ENCODE measurements around the gene ZNF785.
A peak's percentile ranks its signal among the peaks of the same experiment; 100 is the strongest.
"Not testable (repeated sequence)": the region's sequence is repeated elsewhere in the genome, so short reads cannot be mapped to it uniquely, and the experiment has no call there.

Gene ZNF785

GRCh38 chr16:30540916-30541464 is 44.5 kb downstream of the ZNF785 start:
- DNase-seq (ENCODE audit: extremely low read depth in 1 of 2, low read depth in 1 of 2): not testable (repeated sequence)

GRCh38 chr16:30539986-30540526 is 45.4 kb downstream of the ZNF785 start:
- not testable (repeated sequence) for DNase-seq (ENCODE audit: extremely low read depth in 1 of 2, low read depth in 1 of 2)

DNA sequence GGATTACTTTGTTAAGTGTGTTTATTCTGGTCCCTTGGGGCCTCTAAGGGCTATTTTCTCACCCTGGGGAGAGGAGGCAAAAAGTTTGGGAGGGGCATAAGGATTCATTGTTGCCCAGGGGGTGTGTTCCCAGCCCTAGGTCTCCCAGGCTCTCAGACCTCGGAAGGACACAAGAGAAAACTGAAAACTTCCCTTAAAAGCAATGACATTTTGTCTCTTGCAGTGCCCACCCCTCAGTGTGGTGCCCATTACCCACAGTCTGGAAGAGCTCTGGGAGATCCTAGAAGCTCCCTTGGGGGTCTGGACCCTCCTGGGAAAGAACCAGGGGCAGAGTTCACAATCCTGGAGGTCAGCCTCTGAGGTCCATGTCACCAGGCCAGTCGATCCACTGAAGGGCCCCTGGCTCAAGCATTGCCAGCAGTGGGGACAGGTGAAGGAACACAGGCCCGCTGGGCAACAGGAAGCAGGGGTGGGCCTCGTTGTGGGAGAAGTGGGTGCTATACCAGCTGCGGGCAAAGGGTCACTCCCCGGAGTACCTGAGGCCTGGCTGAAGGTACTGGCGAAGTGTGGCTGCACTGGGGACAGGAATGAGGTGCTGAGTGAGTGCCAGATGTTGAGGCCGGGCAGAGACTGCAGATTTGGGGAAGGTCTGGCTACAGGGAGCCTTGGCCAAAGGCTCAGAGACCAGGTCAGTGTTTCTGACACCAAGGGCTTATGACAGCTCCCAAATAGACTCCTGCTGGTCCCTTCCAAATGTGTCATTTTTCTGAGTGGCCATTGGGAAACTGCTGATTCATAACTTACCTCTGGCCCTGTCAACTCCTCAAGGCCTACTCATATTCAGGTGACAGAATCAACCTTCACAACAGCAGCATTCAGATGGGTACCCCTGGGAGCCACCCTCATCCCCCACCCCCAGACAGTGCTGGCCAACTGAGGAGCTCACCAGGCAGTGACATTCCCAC is 46.2 kb downstream of the ZNF785 start:
- no peak for DNase-seq (ENCODE audit: extremely low read depth in 1 of 2, low read depth in 1 of 2)

- DNase-seq (ENCODE audit: extremely low read depth in 1 of 2, low read depth in 1 of 2): not testable (repeated sequence)
Measured at GRCh38 chr16:30536391-30537024, 49.0 kb downstream of the ZNF785 start.

GRCh38 chr16:30535777-30536190 is 49.7 kb downstream of the ZNF785 start:
- DNase-seq (ENCODE audit: extremely low read depth in 1 of 2, low read depth in 1 of 2): peak; percentile 45 to 46

- DNase-seq (ENCODE audit: extremely low read depth in 1 of 2, low read depth in 1 of 2): no peak
Measured at GRCh38 chr16:30535106-30535776, 50.3 kb downstream of the ZNF785 start.

GRCh38 chr16:30534368-30535105 is 51.0 kb downstream of the ZNF785 start, which contains the start of gene ZNF747:
TSS of gene ZNF747 (minus strand) at chr16:30534858. CDS start at chr16:30534679, 179 bp downstream.
- peak; percentile 83 to 85 for DNase-seq (ENCODE audit: extremely low read depth in 1 of 2, low read depth in 1 of 2)

DNA sequence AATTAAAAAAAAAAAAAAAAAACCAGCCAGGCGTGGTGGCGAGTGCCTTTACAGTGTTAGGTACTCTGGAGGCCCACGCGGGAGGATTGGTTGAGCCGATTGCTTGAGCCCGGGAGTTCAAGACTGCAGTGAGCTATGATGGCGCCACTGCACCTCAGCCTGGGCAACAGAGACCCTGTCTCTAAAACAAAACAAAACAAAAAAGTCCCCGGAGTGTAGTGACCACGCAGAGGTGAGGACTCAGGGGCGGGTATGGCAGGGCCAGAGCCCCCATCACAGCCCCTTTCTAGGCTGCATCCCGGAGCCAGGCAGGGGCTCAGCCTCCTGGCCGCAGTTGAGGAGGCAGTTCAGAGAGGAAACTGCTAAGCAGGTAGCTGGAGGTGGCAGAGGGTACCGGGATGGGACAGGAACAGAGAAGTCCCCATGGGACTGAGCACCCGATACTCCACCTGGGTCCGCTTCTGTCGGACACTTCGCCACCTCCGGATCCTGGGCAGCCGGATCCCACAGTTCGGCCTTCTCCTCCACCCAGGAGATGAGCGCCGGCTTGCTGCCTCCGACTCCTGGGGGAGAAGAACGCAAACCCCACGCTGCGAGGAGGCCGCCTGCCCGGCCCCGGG is 51.6 kb downstream of the ZNF785 start:
- no peak for DNase-seq (ENCODE audit: extremely low read depth in 1 of 2, low read depth in 1 of 2)

DNA sequence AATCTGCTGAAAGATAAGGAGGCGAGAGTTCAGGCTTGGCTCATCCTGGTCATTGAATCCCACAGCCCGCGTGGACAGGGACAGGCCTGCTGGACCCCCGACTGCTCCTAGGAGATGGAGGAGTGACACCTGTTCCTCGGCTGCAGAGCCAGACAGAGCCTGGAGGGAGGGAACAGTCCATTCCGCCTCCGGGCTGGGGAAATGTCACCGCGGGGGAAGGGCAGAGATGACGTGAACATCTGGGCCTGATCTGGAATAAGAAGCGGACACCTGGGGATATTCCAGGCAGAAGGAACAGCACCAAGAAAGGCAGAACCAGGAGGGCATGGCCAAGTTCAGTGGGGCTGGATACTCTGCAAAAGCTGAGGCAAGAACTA is 52.4 kb downstream of the ZNF785 start:
- DNase-seq (ENCODE audit: extremely low read depth in 1 of 2, low read depth in 1 of 2): no peak

DNA sequence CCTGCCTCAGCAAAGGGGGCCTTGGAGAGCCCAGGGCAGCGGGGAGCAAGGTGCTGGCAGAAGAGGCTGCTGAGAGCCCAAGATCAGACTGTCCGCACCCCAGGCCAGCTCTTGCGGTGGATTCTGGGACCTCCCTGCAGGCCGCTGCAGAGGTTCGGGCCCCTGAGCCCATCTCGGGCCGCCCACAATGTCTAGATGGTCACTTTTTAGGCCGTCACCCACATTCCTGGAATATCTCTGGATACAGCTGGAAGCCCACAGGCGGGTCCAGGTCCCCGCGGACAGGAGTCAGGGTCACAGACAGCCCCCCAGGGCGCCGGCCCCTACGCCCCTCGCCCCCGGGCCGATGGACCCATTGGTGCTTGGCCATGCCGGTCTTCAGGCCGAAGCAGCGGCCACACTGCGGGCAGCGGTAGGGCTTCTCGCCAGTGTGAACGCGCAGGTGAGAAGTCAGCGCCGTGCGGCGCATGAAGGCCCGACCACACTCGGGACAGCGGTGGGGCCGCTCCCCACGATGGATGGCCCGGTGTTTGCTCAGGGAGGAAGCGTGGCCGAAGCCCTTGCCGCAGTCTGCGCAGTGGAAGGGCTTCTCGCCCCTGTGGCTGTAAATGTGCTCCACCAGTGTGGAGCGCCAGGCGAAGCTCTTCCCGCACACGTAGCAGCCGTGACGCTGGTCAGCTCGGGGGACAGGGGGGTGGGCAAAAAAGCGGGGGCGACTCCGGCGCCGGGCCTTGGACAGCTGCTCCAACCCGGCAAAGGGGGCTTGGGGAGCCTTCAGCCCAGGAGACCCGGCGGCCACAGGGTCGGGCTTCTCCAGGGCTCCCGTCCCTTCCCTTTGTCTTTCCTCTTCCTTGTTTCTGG is 53.0 kb downstream of the ZNF785 start:
- no peak for DNase-seq (ENCODE audit: extremely low read depth in 1 of 2, low read depth in 1 of 2)
